GM23338 (cell line): ENCODE results near the gene PCSK6.

Source experiments
- CREB1 ChIP-seq: fragments of 250-450 bp; sonication (Bioruptor Pico); IDR thresholded peaks from 2 replicates; pipeline ENCODE4 v1.5.0; 2020; ENCODE audit warnings: low read depth, mild to moderate bottlenecking, moderate library complexity
- CTCF ChIP-seq, 2 experiments: fragments of 200-600 bp in 1 of 2; sonication (generic) in 1 of 2; conservative IDR thresholded peaks; 2 replicates each; pipeline versions ENCODE4 v1.5.1 to v1.6.1; 2016 to 2017; ENCODE audit warnings: antibody characterized with exemption in 2 of 2, low read depth in 2 of 2, mild to moderate bottlenecking in 2 of 2, moderate library complexity in 1 of 2
- EZH2 ChIP-seq: fragments of 200-600 bp; sonication (generic); IDR thresholded peaks from one replicate; pipeline ENCODE4 v1.8.0; 2017; ENCODE audit warnings: antibody characterized with exemption, mild to moderate bottlenecking, low read depth; ENCODE audit not compliant: unreplicated experiment
- EZH2phosphoT487 ChIP-seq: fragments of 200-600 bp; sonication (generic); IDR thresholded peaks from one replicate; pipeline ENCODE4 v1.8.1; 2018; ENCODE audit warnings: antibody characterized with exemption; ENCODE audit not compliant: unreplicated experiment
- JUNB ChIP-seq: IDR thresholded peaks from one replicate; pipeline ENCODE4 v1.6.1; 2016; ENCODE audit warnings: antibody characterized with exemption; ENCODE audit not compliant: unreplicated experiment
- NANOG ChIP-seq: IDR thresholded peaks from 2 replicates; pipeline ENCODE4 v1.6.1; 2016; ENCODE audit warnings: antibody characterized with exemption, borderline replicate concordance
- POLR2AphosphoS5 ChIP-seq: IDR thresholded peaks from 2 replicates; pipeline ENCODE4 v1.6.1; 2016; ENCODE audit warnings: antibody characterized with exemption, low read depth
- REST ChIP-seq: IDR thresholded peaks from one replicate; pipeline ENCODE4 v1.6.1; 2018; ENCODE audit warnings: antibody characterized with exemption; ENCODE audit not compliant: unreplicated experiment
- STAT1 ChIP-seq: IDR thresholded peaks from one replicate; pipeline ENCODE4 v1.6.1; 2016; ENCODE audit warnings: antibody characterized with exemption; ENCODE audit not compliant: unreplicated experiment
- ZNF114 ChIP-seq: fragments of 250-450 bp; sonication (Bioruptor Pico); IDR thresholded peaks from 2 replicates; pipeline ENCODE4 v1.5.0; 2020; ENCODE audit warnings: mild to moderate bottlenecking, moderate library complexity
- ZNF331 ChIP-seq: fragments of 250-450 bp; sonication (Bioruptor Pico); IDR thresholded peaks from 2 replicates; pipeline ENCODE4 v1.5.0; 2020; ENCODE audit warnings: low read depth, mild to moderate bottlenecking, moderate library complexity
- TF ChIP-seq, protein P1 (sequence below): fragments of 250-450 bp; sonication (Bioruptor Pico); IDR thresholded peaks from 2 replicates; pipeline ENCODE4 v1.5.0; 2020; ENCODE audit warnings: mild to moderate bottlenecking, moderate library complexity
- TF ChIP-seq, protein P2 (sequence below): IDR thresholded peaks from 2 replicates; pipeline ENCODE4 v1.6.1; 2016; ENCODE audit warnings: antibody characterized with exemption

DNA sequence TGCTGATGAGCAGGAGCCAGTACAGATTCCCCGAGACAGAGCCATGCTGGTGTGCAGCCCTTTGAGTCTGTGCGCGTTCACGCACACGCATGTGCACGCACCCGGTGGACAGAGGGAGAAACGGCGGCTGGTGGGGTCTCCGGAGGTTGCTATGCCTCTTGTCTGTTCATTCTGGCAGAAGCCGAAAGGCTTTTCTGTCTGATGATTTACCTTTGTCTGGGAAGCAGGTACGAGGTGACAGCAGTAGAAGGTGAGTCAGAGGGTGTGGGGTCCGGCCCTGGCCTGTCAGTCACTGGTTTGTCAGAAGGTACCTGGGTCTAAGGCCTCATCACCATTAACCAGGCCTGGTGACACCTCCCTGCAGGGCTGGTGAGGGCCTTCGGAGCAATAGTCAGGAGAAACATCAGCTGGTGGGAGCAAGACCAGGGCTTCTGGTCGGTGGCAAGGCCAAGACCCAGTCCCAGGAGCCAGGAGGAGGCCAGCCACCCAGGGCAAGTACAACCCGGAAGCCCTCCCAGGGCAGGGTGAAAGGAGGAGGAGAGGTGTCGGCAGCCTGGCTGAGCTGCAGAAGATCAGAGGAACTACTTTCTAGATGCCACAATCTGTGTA lies 7.5 kb downstream of the PCSK6 start:
- TF ChIP-seq EZH2 = no peak
- no peak for TF ChIP-seq CTCF (conservative IDR thresholded peaks at IDR 0.05; ENCODE audit: low read depth in 2 of 2)
- no peak for TF ChIP-seq STAT1
- TF ChIP-seq EZH2phosphoT487 = no peak
- TF ChIP-seq REST = no peak
- no peak for TF ChIP-seq POLR2AphosphoS5
- no peak for TF ChIP-seq ZNF114 (CRISPR knock-in tag)
- TF ChIP-seq CREB1 (CRISPR knock-in tag) = no peak
- no peak for TF ChIP-seq JUNB
- TF ChIP-seq, protein P1, sequence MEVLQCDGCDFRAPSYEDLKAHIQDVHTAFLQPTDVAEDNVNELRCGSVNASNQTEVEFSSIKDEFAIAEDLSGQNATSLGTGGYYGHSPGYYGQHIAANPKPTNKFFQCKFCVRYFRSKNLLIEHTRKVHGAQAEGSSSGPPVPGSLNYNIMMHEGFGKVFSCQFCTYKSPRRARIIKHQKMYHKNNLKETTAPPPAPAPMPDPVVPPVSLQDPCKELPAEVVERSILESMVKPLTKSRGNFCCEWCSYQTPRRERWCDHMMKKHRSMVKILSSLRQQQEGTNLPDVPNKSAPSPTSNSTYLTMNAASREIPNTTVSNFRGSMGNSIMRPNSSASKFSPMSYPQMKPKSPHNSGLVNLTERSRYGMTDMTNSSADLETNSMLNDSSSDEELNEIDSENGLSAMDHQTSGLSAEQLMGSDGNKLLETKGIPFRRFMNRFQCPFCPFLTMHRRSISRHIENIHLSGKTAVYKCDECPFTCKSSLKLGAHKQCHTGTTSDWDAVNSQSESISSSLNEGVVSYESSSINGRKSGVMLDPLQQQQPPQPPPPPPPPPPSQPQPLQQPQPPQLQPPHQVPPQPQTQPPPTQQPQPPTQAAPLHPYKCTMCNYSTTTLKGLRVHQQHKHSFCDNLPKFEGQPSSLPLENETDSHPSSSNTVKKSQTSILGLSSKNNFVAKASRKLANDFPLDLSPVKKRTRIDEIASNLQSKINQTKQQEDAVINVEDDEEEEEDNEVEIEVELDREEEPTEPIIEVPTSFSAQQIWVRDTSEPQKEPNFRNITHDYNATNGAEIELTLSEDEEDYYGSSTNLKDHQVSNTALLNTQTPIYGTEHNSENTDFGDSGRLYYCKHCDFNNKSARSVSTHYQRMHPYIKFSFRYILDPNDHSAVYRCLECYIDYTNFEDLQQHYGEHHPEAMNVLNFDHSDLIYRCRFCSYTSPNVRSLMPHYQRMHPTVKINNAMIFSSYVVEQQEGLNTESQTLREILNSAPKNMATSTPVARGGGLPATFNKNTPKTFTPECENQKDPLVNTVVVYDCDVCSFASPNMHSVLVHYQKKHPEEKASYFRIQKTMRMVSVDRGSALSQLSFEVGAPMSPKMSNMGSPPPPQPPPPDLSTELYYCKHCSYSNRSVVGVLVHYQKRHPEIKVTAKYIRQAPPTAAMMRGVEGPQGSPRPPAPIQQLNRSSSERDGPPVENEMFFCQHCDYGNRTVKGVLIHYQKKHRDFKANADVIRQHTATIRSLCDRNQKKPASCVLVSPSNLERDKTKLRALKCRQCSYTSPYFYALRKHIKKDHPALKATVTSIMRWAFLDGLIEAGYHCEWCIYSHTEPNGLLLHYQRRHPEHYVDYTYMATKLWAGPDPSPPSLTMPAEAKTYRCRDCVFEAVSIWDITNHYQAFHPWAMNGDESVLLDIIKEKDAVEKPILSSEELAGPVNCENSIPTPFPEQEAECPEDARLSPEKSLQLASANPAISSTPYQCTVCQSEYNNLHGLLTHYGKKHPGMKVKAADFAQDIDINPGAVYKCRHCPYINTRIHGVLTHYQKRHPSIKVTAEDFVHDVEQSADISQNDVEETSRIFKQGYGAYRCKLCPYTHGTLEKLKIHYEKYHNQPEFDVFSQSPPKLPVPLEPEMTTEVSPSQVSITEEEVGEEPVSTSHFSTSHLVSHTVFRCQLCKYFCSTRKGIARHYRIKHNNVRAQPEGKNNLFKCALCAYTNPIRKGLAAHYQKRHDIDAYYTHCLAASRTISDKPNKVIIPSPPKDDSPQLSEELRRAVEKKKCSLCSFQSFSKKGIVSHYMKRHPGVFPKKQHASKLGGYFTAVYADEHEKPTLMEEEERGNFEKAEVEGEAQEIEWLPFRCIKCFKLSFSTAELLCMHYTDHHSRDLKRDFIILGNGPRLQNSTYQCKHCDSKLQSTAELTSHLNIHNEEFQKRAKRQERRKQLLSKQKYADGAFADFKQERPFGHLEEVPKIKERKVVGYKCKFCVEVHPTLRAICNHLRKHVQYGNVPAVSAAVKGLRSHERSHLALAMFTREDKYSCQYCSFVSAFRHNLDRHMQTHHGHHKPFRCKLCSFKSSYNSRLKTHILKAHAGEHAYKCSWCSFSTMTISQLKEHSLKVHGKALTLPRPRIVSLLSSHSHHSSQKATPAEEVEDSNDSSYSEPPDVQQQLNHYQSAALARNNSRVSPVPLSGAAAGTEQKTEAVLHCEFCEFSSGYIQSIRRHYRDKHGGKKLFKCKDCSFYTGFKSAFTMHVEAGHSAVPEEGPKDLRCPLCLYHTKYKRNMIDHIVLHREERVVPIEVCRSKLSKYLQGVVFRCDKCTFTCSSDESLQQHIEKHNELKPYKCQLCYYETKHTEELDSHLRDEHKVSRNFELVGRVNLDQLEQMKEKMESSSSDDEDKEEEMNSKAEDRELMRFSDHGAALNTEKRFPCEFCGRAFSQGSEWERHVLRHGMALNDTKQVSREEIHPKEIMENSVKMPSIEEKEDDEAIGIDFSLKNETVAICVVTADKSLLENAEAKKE (CRISPR knock-in tag) = no peak
- TF ChIP-seq ZNF331 (CRISPR knock-in tag) = no peak
- no peak for TF ChIP-seq NANOG
- TF ChIP-seq, protein P2, sequence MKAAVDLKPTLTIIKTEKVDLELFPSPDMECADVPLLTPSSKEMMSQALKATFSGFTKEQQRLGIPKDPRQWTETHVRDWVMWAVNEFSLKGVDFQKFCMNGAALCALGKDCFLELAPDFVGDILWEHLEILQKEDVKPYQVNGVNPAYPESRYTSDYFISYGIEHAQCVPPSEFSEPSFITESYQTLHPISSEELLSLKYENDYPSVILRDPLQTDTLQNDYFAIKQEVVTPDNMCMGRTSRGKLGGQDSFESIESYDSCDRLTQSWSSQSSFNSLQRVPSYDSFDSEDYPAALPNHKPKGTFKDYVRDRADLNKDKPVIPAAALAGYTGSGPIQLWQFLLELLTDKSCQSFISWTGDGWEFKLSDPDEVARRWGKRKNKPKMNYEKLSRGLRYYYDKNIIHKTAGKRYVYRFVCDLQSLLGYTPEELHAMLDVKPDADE = no peak
